HG03095 (cell line): ENCODE data around the gene ZNF892.
"Not testable (repeated sequence)": the region's sequence is repeated elsewhere in the genome, so short reads cannot be mapped to it uniquely, and the experiment has no call there.

Experiments used
- ATAC-seq: cut with Tn5 transposase; IDR thresholded peaks from one replicate; pipeline ENCODE4 v1.9.1; 2021; ENCODE audit warnings: moderate library complexity; ENCODE audit not compliant: unreplicated experiment

Gene ZNF892

DNA sequence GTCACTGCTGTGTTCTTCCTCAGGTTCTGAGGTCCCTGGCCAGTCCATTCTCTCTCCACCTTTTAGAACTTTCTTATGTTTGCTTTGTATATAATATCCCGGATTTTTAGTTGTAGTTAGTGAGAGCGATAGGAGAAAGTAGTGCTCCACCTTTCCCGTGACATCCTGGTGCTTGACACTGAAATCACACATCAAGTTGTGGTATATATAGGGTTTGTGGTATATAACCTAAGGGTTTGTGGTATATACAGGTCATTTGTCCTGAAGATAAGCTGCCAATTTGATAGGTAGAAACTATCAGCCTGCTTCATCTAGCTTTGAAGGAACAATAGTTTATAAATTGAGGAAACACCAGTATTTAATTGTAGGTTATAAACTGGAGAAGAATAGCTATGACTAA, 13.1 kb downstream of the ZNF892 start:
- no peak for ATAC-seq

DNA sequence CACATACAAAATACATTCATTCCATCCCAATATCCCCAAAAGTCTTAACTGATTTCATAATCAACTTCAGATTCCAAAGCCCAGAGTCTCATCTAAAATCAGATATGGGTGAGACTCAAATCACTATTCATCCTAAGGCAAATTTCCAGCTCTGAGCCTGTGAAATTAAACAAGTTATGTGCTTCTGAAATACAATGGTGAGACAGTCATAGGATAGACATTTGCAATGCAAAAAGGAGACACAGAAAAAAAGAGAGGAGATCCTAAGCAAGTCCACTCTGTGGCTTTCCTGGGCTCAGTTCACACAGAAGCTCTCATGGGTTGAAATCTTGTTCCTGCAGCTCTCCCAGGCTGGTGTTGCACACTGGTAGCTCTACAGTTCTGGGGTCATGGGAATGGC, 18.3 kb downstream of the ZNF892 start:
- ATAC-seq, result no peak

DNA sequence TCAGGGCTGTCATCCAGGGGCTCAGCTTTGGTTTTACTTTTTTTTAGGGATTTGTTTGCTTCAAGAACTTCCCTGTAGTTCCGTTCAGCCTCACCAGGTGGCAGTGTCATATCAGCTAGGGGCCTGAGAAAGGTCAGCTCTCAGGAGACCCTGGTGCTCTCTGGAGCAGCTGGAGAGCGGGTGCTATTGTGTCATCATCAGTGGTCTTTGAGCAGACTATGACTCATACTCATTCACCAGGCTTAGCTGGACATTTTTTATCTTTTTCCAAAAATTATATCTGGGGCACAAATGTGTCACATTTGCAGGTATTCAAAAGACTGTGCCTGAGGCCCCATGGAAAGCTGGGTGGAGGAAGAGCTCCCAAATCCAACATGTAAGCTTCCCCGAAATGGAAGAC, 24.4 kb downstream of the ZNF892 start:
- ATAC-seq, result no peak

DNA sequence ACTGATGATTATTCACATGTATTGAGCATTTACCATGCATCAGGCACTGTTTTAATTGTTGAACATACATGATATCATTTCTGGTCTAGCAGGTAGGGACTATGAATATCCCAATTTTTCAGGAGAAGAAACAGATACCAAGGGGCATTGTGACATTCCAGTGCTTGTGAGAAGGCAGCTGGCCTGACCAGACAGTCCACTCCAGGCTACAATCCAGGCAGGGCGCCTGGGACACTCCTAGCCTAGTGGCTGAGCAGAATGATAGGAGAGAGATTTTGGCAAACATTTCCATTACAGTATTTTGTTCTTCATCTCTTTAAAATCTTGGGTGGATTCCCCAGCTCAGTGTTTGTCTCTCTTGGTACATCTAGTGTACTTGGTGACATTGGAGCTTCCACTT, 24.9 kb downstream of the ZNF892 start:
- no peak for ATAC-seq

DNA sequence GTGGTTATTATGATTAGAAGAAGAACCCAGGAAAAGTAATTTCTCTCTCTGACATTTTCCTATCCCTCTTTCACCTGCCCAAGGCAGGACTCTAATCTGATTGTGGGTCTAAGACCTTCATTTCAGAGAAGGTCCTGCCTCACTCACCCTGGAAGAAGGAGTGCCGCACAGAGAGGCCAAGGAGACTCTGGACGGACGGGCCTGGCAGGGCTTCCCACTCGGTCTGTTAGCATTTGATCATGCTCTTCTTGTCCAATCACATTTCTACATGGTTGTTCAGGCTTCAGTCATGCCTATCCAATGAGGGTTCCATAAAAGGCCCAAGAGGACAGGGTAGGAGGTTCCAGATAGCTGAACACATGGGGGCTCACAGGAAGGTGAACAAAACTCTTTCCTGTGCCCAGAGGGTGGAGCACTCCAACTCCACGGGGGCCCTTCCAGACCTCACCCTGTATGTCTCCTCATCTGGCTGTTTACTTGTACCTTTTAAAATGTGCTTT, 27.0 kb downstream of the ZNF892 start:
- ATAC-seq, result no peak

DNA sequence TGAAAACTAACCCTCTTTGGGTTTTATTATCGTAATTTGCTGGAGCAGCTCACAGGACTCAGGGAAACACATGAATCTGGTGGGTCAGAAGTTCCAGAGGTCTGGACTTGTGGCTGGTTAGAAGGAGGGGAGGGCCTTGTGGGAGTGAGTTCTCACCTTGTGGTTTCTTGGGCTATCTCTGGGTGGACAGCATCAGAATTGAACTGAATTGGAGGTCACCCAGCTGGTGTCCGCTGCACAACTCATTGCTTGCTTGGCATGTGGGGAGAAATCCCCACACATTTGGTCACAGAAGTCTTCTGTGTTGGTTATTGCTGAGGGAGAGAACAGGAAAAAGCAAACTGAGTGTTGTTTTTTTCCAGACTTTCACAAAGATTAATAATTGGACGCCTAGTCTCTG, 27.5 kb downstream of the ZNF892 start:
- ATAC-seq, result no peak

DNA sequence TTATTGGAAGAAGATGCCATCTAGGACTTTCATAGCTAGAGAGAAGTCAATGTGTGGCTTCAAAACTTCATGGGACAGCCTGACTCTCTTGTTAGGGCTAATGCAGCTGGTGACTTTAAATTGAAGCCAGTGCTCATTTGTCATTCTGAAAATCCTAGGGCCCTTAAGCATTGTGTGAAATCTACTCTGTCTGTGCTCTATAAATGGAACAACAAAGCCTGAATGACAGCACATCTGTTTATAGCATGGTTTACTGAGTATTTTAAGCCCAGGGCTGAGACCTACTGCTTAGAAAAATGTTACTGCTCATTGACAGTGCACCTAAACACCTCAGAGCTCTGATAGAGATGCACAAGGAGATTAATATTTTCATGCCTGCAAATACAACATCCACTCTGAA, 30.8 kb downstream of the ZNF892 start:
- no peak for ATAC-seq

DNA sequence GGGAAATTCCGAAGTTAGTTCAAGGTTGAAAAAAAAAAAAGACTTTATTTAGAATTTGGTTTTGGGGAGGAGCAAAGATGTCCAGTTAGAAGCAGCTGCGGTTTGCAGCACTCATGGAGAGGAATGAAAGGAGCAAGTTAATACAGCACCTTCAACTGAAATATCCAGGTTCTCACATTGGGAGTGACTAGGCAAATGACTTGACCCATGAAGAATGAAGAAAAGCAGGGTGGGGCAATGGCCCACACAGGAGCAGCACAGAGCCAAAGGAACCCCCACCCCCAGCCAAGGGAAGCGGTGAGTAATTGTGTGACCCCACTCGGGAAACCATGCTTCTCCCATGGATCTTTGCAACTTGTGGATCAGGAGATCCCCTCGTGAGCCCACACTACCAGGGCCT, 32.8 kb downstream of the ZNF892 start:
- no peak for ATAC-seq

DNA sequence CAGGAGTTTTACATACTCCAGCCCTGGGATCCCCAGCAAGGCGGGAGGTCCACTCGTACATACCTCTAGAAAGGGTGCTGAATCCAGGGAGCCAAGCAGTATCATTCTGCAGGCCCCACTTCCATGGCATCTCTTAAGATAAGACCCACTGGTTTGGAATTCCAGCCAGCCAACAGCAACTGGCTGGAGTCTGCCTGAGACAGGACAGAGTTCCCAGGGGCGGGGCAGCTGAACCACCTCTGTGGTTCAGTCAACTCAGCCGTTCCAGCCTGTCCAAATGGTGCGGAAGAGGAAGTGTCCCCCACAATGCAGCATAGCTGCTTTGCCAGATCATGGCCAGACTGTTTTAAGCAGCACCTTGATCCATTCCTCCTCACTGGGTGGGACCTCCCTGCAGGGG, 33.2 kb downstream of the ZNF892 start:
- ATAC-seq, result no peak

DNA sequence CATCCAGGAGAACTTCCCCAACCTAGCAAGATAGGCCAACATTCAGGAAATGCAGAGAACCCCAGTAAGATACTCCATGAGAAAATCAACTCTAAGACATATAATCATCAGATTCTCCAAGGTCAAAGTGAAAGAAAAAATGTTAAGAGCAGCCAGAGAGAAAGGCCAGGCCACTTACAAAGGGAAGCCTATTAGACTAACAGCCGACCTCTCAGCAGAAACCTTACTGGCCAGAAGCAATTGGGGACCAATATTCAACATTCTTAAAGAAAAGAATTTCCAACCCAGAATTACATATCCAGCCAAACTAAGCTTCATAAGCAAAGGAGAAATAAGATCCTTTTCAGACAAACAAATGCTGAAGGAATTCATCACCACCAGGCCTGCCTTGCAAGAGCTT, 34.8 kb downstream of the ZNF892 start:
- not testable (repeated sequence) for ATAC-seq
